MCF 10A (cell line): ENCODE measurements around the gene ULK3. TPM values are rescaled to one million over a fixed set of nuclear protein-coding genes. Genes with fewer than 3 reads are reported as not detected.
"Not testable (repeated sequence)": the region's sequence is repeated elsewhere in the genome, so short reads cannot be mapped to it uniquely, and the experiment has no call there.

Experiments used
- BruUV-seq: library from RNA; stranded (reverse); fragments of 400-500 nt; replicated peaks from 2 replicates; lab custom pipeline; 2021; lab: Mats Ljungman, UMichigan
- CTCF ChIA-PET: fragments of 300-600 bp; sonication (Branson Sonifier 250); formaldehyde crosslinking; extraction: SDS; loops from one replicate; lab custom pipeline; 2021; ENCODE audit warnings: antibody characterized with exemption, inconsistent platforms; lab: Yijun Ruan, JAX
- POLR2A ChIA-PET: fragments of 300-600, 350-650 bp; sonication (Branson Sonifier 250); formaldehyde crosslinking; extraction: SDS; loops from one replicate; lab custom pipeline; 2020; ENCODE audit warnings: antibody characterized with exemption, inconsistent platforms; lab: Yijun Ruan, JAX
- DNase-seq: peaks from one replicate; pipeline ENCODE4 v3.0.0-alpha.2; 2018; ENCODE audit not compliant: unreplicated experiment
- H3K27ac Mint-ChIP-seq: one replicate; pipeline ENCODE4 v1.8.0; 2022; ENCODE audit warnings: mild to moderate bottlenecking, low read depth, mixed read lengths; ENCODE audit not compliant: unreplicated experiment
- H3K27me3 Mint-ChIP-seq: one replicate; pipeline ENCODE4 v1.8.0; 2022; ENCODE audit warnings: mixed read lengths; ENCODE audit not compliant: insufficient read depth, unreplicated experiment
- H3K36me3 Mint-ChIP-seq: one replicate; pipeline ENCODE4 v1.8.0; 2022; ENCODE audit warnings: mild to moderate bottlenecking, moderate library complexity, mixed read lengths; ENCODE audit not compliant: insufficient read depth, unreplicated experiment
- H3K4me1 Mint-ChIP-seq: one replicate; pipeline ENCODE4 v1.8.0; 2022; ENCODE audit warnings: mixed read lengths; ENCODE audit not compliant: insufficient read depth, unreplicated experiment
- H3K4me3 Mint-ChIP-seq: one replicate; pipeline ENCODE4 v1.8.0; 2022; ENCODE audit warnings: mild to moderate bottlenecking, moderate library complexity, mixed read lengths; ENCODE audit not compliant: unreplicated experiment
- H3K9me3 Mint-ChIP-seq: one replicate; pipeline ENCODE4 v1.8.0; 2022; ENCODE audit warnings: mixed read lengths; ENCODE audit not compliant: unreplicated experiment
- CTCF ChIP-seq: fragments of 200-600 bp; IDR thresholded peaks from one replicate; pipeline ENCODE4 v1.8.0; 2022; ENCODE audit warnings: antibody characterized with exemption, mild to moderate bottlenecking; ENCODE audit not compliant: unreplicated experiment
- intact Hi-C: fragments of 100-400 bp; cut with micrococcal nuclease; formaldehyde crosslinking; loops from 2 replicates; pipeline ENCODE4 v1.14.1; 2022
- total RNA-seq: library from RNA; stranded (reverse); gene quantifications from 2 replicates; pipeline ENCODE4 v1.2.3, GENCODE V29; 2022

ULK3 gene
- total RNA-seq, 1 experiment from 2014 or later: 27.6 TPM

- no TSS peak for BruUV-seq
- Mint-ChIP-seq H3K27ac (peak overlapping the region; percentile 11), H3K36me3 (peaks cover 24% of the 10 kb centered on the region), H3K4me3 (peak overlapping the region; percentile 79), H3K27me3 (no peaks in the 10 kb centered on the region), H3K9me3 (no peaks in the 10 kb centered on the region), H3K4me1 (peaks cover 25% of the 10 kb centered on the region)
- no peak for DNase-seq
- CTCF ChIA-PET: interaction anchor here (0.9 to 5.0 kb wide), 2 partner anchors 10 to 119 kb away, joined by 4 to 38 read pairs; no protein-coding TSS in a partner anchor
- TF ChIP-seq CTCF: no peak
- POLR2A ChIA-PET: interaction anchor here (0.8 to 3.3 kb wide), 5 partner anchors 13 to 71 kb away, joined by 3 to 16 read pairs (median 4); partner anchors contain the start of genes FAM219B and SCAMP2
- intact Hi-C loops: no loop called here
These were observed 47.7 kb upstream of the ULK3 start for GRCh38 chr15:74890665-74890960.

- Mint-ChIP-seq H3K4me3 (peak within 1 kb of the TSS; percentile 79), H3K9me3 (no peaks in the 10 kb centered on the region), H3K27me3 (no peaks in the 10 kb centered on the region), H3K27ac (peak within 1 kb of the TSS; percentile 11), H3K36me3 (peaks cover 24% of the 10 kb centered on the region), H3K4me1 (peaks cover 25% of the 10 kb centered on the region)
- BruUV-seq: TSS peak; percentile 67
- DNase-seq: peak; percentile 73
- ChIA-PET CTCF (interaction anchor here (0.9 to 5.0 kb wide), 2 partner anchors 11 to 119 kb away, joined by 4 to 38 read pairs; no protein-coding TSS in a partner anchor), POLR2A (interaction anchor here (0.7 to 3.3 kb wide), 9 partner anchors 8 to 565 kb away, joined by 3 to 16 read pairs (median 4); partner anchors contain the start of genes FAM219B and SCAMP2)
- intact Hi-C loops: no loop called here
- no peak for TF ChIP-seq CTCF
These were observed 47.1 kb upstream of the ULK3 start, which contains the start of gene MPI for GRCh38 chr15:74889883-74890664. Gene MPI (plus strand): TSS chr15:74890042. CDS start chr15:74890074, 32 bp downstream.

- Mint-ChIP-seq H3K27ac (peak overlapping the region; percentile 11), H3K27me3 (no peaks in the 10 kb centered on the region), H3K9me3 (no peaks in the 10 kb centered on the region), H3K4me1 (peaks cover 30% of the 10 kb centered on the region), H3K4me3 (peak overlapping the region; percentile 79), H3K36me3 (peaks cover 24% of the 10 kb centered on the region)
- ChIA-PET POLR2A (interaction anchor here (0.7 to 3.3 kb wide), 7 partner anchors 9 to 566 kb away, joined by 3 to 16 read pairs (median 4); partner anchors contain the start of gene FAM219B), CTCF (interaction anchor here (0.8 to 5.0 kb wide), 2 partner anchors 12 to 28 kb away, joined by 4 to 38 read pairs; no protein-coding TSS in a partner anchor)
- no peak for DNase-seq
- intact Hi-C loops: no loop called here
- TF ChIP-seq CTCF: no peak
- no TSS peak for BruUV-seq
These were observed 46.5 kb upstream of the ULK3 start for GRCh38 chr15:74889390-74889882.

- Mint-ChIP-seq H3K9me3 (no peaks in the 10 kb centered on the region), H3K4me3 (no peak overlapping the region), H3K27me3 (no peaks in the 10 kb centered on the region), H3K27ac (no peak overlapping the region), H3K4me1 (peaks cover 30% of the 10 kb centered on the region), H3K36me3 (peaks cover 20% of the 10 kb centered on the region)
- CTCF ChIA-PET: interaction anchor here (0.6 to 5.0 kb wide), 3 partner anchors 12 to 88 kb away, joined by 3 to 38 read pairs (median 4); no protein-coding TSS in a partner anchor
- intact Hi-C loops: no loop called here
- TF ChIP-seq CTCF: no peak
- BruUV-seq: no TSS peak
- DNase-seq: no peak
- POLR2A ChIA-PET: interaction anchor here (2.6 to 3.3 kb wide), 2 partner anchors 18 kb away, joined by 16 read pairs; partner anchors contain the start of gene FAM219B
These were observed 45.8 kb upstream of the ULK3 start for GRCh38 chr15:74888716-74889115.

GRCh38 chr15:74887537-74888193, 44.7 kb upstream of the ULK3 start:
- CTCF ChIA-PET: interaction anchor here (0.6 to 5.0 kb wide), 5 partner anchors 9 to 508 kb away, joined by 3 to 38 read pairs (median 4); no protein-coding TSS in a partner anchor
- BruUV-seq: not testable (repeated sequence)
- POLR2A ChIA-PET: interaction anchor here (0.6 kb wide), 1 partner anchor 20 kb away, joined by 3 read pairs; no protein-coding TSS in a partner anchor

More at GRCh38 chr15:74887537-74888193, 44.7 kb upstream of the ULK3 start:
- Mint-ChIP-seq H3K36me3 (peaks cover 10% of the 10 kb centered on the region), H3K4me1 (peaks cover 21% of the 10 kb centered on the region)
- H3K27me3 Mint-ChIP-seq, H3K9me3 Mint-ChIP-seq, H3K27ac Mint-ChIP-seq, DNase-seq, intact Hi-C loops, H3K4me3 Mint-ChIP-seq: not testable (repeated sequence)
